ENCODE data around the gene GPD2. TPM values are rescaled to one million over a fixed set of nuclear protein-coding genes. Genes with fewer than 3 reads are reported as not detected.
A peak's percentile ranks its signal among the peaks of the same experiment; 100 is the strongest.

Gene GPD2
- total RNA-seq, 2 experiments from 2014 or later, result 31.6 to 32.6 TPM

GRCh38 chr2:156459720-156460119 lies 23.5 kb downstream of the GPD2 start:
- H3K36me3 Mint-ChIP-seq (ENCODE audit: low read depth), result peaks cover 1% of the 10 kb centered on the region
- ChIA-PET POLR2A (no interaction called here), CTCF (interaction anchor here (1.0 kb wide), 1 partner anchor 23 kb away, joined by 3 read pairs; no protein-coding TSS in a partner anchor)
- H3K4me1 Mint-ChIP-seq, result peaks cover 21% of the 10 kb centered on the region
- intact Hi-C loops (cut with DNase I, micrococcal nuclease), result no loop called here
- H3K9me3 Mint-ChIP-seq (ENCODE audit: low read depth), result no peaks in the 10 kb centered on the region
- no peak for ATAC-seq
- DNase-seq, result no peak
- H3K27ac Mint-ChIP-seq, result no peak overlapping the region
- no peaks in the 10 kb centered on the region for H3K27me3 Mint-ChIP-seq
- H3K4me3 Mint-ChIP-seq, result no peak overlapping the region

- POLR2A ChIA-PET, result no interaction called here
- no peak overlapping the region for H3K27ac Mint-ChIP-seq
- DNase-seq (no peak), ATAC-seq (no peak)
- no peaks in the 10 kb centered on the region for H3K9me3 Mint-ChIP-seq (ENCODE audit: low read depth)
- H3K36me3 Mint-ChIP-seq (ENCODE audit: low read depth), result no peaks in the 10 kb centered on the region
- no peaks in the 10 kb centered on the region for H3K27me3 Mint-ChIP-seq
- peaks cover 14% of the 10 kb centered on the region for H3K4me1 Mint-ChIP-seq
- H3K4me3 Mint-ChIP-seq, result no peak overlapping the region
- CTCF ChIA-PET, result no interaction called here
- intact Hi-C loops (cut with DNase I, micrococcal nuclease), result no loop called here
Measured at GRCh38 chr2:156464106-156464505, 27.9 kb downstream of the GPD2 start.

GRCh38 chr2:156465573-156465972 lies 29.4 kb downstream of the GPD2 start:
- Mint-ChIP-seq H3K9me3 (ENCODE audit: low read depth) (no peaks in the 10 kb centered on the region), H3K27me3 (no peaks in the 10 kb centered on the region), H3K4me1 (peaks cover 12% of the 10 kb centered on the region), H3K27ac (no peak overlapping the region), H3K36me3 (ENCODE audit: low read depth) (no peaks in the 10 kb centered on the region), H3K4me3 (no peak overlapping the region)
- DNase-seq, result no peak
- POLR2A ChIA-PET, result no interaction called here
- intact Hi-C loops (cut with DNase I, micrococcal nuclease), result no loop called here
- no peak for ATAC-seq
- CTCF ChIA-PET, result interaction anchor here (0.7 kb wide), 1 partner anchor 138 kb away, joined by 3 read pairs; no protein-coding TSS in a partner anchor

- ATAC-seq (no peak), DNase-seq (no peak)
- no peaks in the 10 kb centered on the region for H3K36me3 Mint-ChIP-seq (ENCODE audit: low read depth)
- POLR2A ChIA-PET, result no interaction called here
- CTCF ChIA-PET, result interaction anchor here (0.7 to 1.0 kb wide), 2 partner anchors 36 to 121 kb away, joined by 3 read pairs; no protein-coding TSS in a partner anchor
- peaks cover 23% of the 10 kb centered on the region for H3K4me1 Mint-ChIP-seq
- no peak overlapping the region for H3K27ac Mint-ChIP-seq
- no peaks in the 10 kb centered on the region for H3K9me3 Mint-ChIP-seq (ENCODE audit: low read depth)
- H3K4me3 Mint-ChIP-seq, result no peak overlapping the region
- no peaks in the 10 kb centered on the region for H3K27me3 Mint-ChIP-seq
- intact Hi-C loops (cut with DNase I, micrococcal nuclease), result no loop called here
Measured at GRCh38 chr2:156466739-156467405, 30.7 kb downstream of the GPD2 start.

DNA sequence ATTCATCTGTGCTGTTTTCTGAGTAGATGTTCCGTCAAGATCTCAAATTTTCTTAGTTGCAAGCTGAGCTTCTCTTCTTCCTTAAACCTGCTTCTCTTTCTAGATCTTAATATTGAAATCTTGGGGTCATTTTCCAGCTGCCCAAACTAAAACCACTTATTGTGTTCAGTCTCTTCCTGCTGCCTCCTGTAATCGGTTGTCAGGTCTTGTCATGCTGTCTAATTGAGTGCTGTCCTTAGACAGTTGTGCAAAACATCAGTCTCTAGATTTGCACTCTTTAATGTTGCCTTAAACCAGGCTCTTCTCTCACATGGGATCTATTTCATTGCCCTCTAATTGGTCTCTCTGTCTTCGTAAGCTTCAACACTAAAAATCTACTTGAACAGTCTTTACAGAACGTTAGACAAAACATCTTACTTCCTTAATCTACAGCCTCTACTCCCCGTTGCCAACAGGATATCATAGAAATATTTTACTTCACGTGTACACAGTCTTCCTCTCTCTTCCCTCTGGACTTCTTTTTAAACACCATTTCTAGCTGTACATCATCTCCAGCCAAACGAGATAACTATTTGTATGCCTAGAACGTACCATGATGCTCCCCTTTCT lies 34.9 kb downstream of the GPD2 start:
- Mint-ChIP-seq H3K27ac (no peak overlapping the region), H3K9me3 (ENCODE audit: low read depth) (no peaks in the 10 kb centered on the region), H3K36me3 (ENCODE audit: low read depth) (peaks cover 2% of the 10 kb centered on the region), H3K27me3 (no peaks in the 10 kb centered on the region), H3K4me1 (peaks cover 36% of the 10 kb centered on the region), H3K4me3 (no peak overlapping the region)
- ATAC-seq, result no peak
- DNase-seq, result no peak
- POLR2A ChIA-PET, result no interaction called here
- CTCF ChIA-PET, result no interaction called here
- intact Hi-C loops (cut with DNase I, micrococcal nuclease), result loop anchor here in 1 of 2 experiments (5.0 kb wide), 1 partner anchor 69 kb away; no protein-coding TSS in a partner anchor

DNA sequence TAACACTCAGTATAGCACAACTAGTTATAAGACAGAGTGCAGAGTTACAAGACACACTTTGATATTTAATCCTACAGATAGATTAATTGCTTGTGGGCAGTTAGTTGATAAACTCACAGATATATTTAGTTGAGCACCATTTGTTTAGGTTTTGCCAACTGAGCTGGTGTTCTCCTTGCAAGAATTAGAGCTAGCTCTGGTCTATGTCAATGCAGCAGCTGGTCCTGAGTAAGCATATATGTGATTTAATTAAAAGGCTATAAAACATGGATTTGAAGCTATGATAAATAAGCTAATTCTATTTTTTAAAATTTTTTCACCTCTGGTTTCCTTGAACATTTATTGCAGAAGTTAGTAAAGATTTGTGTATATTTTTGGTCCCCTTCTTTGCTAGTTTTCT lies 35.6 kb downstream of the GPD2 start:
- ChIA-PET CTCF (interaction anchor here (0.5 kb wide), 1 partner anchor 12 kb away, joined by 3 read pairs; no protein-coding TSS in a partner anchor), POLR2A (no interaction called here)
- no peaks in the 10 kb centered on the region for H3K9me3 Mint-ChIP-seq (ENCODE audit: low read depth)
- H3K4me1 Mint-ChIP-seq, result peaks cover 40% of the 10 kb centered on the region
- DNase-seq (no peak), ATAC-seq (no peak)
- intact Hi-C loops (cut with DNase I, micrococcal nuclease), result loop anchor here in 1 of 2 experiments (5.0 kb wide), 1 partner anchor 69 kb away; no protein-coding TSS in a partner anchor
- no peak overlapping the region for H3K27ac Mint-ChIP-seq
- H3K36me3 Mint-ChIP-seq (ENCODE audit: low read depth), result peaks cover 4% of the 10 kb centered on the region
- no peak overlapping the region for H3K4me3 Mint-ChIP-seq
- H3K27me3 Mint-ChIP-seq, result no peaks in the 10 kb centered on the region

DNA sequence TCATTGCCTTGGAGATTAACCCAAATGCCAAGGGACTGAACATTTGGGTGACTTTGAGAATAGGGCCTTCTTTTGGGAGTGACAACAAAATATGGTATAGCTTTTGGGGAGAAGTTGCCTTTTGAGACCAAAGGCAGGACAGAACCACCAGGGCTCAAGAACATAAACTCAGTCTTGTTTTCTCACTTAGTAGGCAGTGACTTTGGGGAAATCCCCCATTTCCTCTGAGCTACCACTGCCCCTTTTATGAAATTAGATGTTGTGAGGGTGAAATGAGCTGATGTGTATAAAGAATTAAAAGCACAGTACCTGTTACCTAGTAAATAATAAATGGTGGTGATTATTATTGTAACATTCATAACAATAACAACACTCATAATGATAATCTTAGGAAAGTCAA lies 36.5 kb downstream of the GPD2 start:
- ATAC-seq (peak; percentile 70), DNase-seq (no peak)
- POLR2A ChIA-PET, result no interaction called here
- Mint-ChIP-seq H3K27ac (no peak overlapping the region), H3K4me1 (peaks cover 41% of the 10 kb centered on the region), H3K9me3 (ENCODE audit: low read depth) (no peaks in the 10 kb centered on the region), H3K27me3 (no peaks in the 10 kb centered on the region), H3K4me3 (no peak overlapping the region), H3K36me3 (ENCODE audit: low read depth) (peaks cover 9% of the 10 kb centered on the region)
- intact Hi-C loops (cut with DNase I, micrococcal nuclease), result loop anchor here in 1 of 2 experiments (5.0 kb wide), 1 partner anchor 70 kb away; no protein-coding TSS in a partner anchor
- CTCF ChIA-PET, result interaction anchor here (0.6 to 0.9 kb wide), 2 partner anchors 35 to 40 kb away, joined by 3 read pairs; no protein-coding TSS in a partner anchor

GRCh38 chr2:156473445-156473844 lies 37.3 kb downstream of the GPD2 start:
- POLR2A ChIA-PET, result no interaction called here
- H3K27ac Mint-ChIP-seq, result no peak overlapping the region
- H3K9me3 Mint-ChIP-seq (ENCODE audit: low read depth), result no peaks in the 10 kb centered on the region
- no peaks in the 10 kb centered on the region for H3K27me3 Mint-ChIP-seq
- peaks cover 11% of the 10 kb centered on the region for H3K36me3 Mint-ChIP-seq (ENCODE audit: low read depth)
- no peak overlapping the region for H3K4me3 Mint-ChIP-seq
- DNase-seq, result no peak
- no peak for ATAC-seq
- CTCF ChIA-PET, result interaction anchor here (0.9 kb wide), 1 partner anchor 36 kb away, joined by 3 read pairs; no protein-coding TSS in a partner anchor
- intact Hi-C loops (cut with DNase I, micrococcal nuclease), result loop anchor here in 1 of 2 experiments (5.0 kb wide), 1 partner anchor 71 kb away; no protein-coding TSS in a partner anchor
- H3K4me1 Mint-ChIP-seq, result peaks cover 42% of the 10 kb centered on the region

DNA sequence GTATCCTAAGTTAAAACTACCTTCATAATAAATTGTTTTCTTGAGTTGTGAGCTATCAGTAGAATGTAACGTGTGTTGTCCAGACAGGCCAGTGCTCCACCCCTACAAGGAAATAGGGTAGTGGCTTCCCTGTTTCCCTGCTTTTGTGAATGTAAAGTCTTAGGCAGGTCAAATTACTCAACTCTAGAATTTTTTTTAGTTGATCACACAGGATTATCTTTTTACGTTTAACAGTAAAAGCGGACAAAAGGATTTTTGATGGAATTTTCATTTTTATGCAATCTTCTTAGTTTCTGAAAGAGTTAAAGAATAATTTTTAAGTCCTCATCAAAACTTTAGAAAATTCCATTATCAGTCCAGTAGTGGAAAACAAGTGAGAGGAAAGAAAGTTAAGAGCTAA lies 38.2 kb downstream of the GPD2 start:
- DNase-seq (no peak), ATAC-seq (no peak)
- Mint-ChIP-seq H3K27me3 (no peaks in the 10 kb centered on the region), H3K27ac (no peak overlapping the region), H3K4me3 (no peak overlapping the region), H3K9me3 (ENCODE audit: low read depth) (no peaks in the 10 kb centered on the region), H3K36me3 (ENCODE audit: low read depth) (peaks cover 11% of the 10 kb centered on the region), H3K4me1 (peaks cover 42% of the 10 kb centered on the region)
- ChIA-PET POLR2A (no interaction called here), CTCF (interaction anchor here (0.6 to 0.9 kb wide), 2 partner anchors 16 to 399 kb away, joined by 3 read pairs; no protein-coding TSS in a partner anchor)
- intact Hi-C loops (cut with DNase I, micrococcal nuclease), result loop anchor here in 1 of 2 experiments (5.0 kb wide), 1 partner anchor 72 kb away; no protein-coding TSS in a partner anchor

DNA sequence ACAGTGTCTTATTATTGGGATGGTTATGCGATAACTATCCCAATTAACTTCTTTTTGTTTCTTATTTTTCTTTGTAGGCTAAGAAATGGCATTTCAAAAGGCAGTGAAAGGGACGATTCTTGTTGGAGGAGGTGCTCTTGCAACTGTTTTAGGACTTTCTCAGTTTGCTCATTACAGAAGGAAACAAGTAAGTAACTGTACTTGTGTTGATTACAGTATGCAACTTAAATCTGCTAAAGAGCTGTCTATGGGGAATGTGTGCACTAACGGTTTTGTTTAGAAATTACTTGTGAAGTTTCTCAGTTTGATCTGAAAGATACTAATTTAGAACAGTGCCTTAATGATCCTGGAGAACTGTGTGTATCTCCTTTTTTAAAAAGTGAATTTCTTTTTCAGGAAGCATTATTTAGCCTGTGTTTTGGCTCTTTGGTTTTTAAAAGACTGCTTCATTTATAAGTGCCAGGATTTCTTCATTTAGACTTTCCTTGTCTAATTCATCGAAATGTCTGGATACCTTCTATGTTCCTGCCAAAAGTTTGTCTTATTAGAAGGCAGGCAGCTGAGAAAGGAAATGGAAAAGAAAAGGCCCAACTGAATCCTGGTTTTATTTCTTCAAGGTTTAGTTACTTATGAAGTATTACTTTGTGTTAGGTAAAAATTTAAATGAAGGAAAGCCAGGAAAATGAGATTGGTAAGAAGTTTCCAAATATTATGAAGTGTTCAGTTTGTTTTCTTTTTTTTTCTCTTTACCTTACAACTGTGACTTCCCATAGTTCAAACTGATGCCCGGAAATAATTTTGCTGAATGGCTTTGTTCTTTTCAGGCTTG lies 40.1 kb downstream of the GPD2 start:
- Mint-ChIP-seq H3K9me3 (ENCODE audit: low read depth) (no peaks in the 10 kb centered on the region), H3K4me3 (no peak overlapping the region), H3K4me1 (peaks cover 43% of the 10 kb centered on the region), H3K36me3 (ENCODE audit: low read depth) (peaks cover 17% of the 10 kb centered on the region), H3K27ac (no peak overlapping the region), H3K27me3 (no peaks in the 10 kb centered on the region)
- no peak for ATAC-seq
- intact Hi-C loops (cut with DNase I, micrococcal nuclease), result no loop called here
- CTCF ChIA-PET, result interaction anchor here (0.9 to 1.0 kb wide), 2 partner anchors 39 to 71 kb away, joined by 3 to 4 read pairs; no protein-coding TSS in a partner anchor
- POLR2A ChIA-PET, result no interaction called here
- DNase-seq, result no peak

- ATAC-seq, result peak; percentile 69
- ChIA-PET CTCF (interaction anchor here (0.9 to 1.0 kb wide), 2 partner anchors 40 to 72 kb away, joined by 3 to 4 read pairs; no protein-coding TSS in a partner anchor), POLR2A (no interaction called here)
- no peak overlapping the region for H3K4me3 Mint-ChIP-seq
- DNase-seq, result peak; percentile 32
- H3K36me3 Mint-ChIP-seq (ENCODE audit: low read depth), result peaks cover 17% of the 10 kb centered on the region
- no peaks in the 10 kb centered on the region for H3K9me3 Mint-ChIP-seq (ENCODE audit: low read depth)
- no peaks in the 10 kb centered on the region for H3K27me3 Mint-ChIP-seq
- H3K4me1 Mint-ChIP-seq, result peaks cover 39% of the 10 kb centered on the region
- no peak overlapping the region for H3K27ac Mint-ChIP-seq
- intact Hi-C loops (cut with DNase I, micrococcal nuclease), result no loop called here
Measured at GRCh38 chr2:156476850-156477206, 40.6 kb downstream of the GPD2 start.
